Uterus (tissue), 4 donors: Measurements from ENCODE around the gene ZCCHC7. TPM values are rescaled to one million over a fixed set of nuclear protein-coding genes. Genes with fewer than 3 reads are reported as not detected.

Source experiments
- DNase-seq, 2 donors: peaks; one replicate each; pipeline ENCODE4 v3.0.0-alpha.2; 2019 to 2020
- H3K27ac ChIP-seq, 2 donors: fragments of 200-600 bp; sonication (generic); 1 replicate in 1 of 2; 2 replicates in 1 of 2; pipeline ENCODE4 v1.5.1; 2016 to 2018
- H3K27me3 ChIP-seq, 2 donors: fragments of 200-600 bp; sonication (generic); one replicate each; pipeline ENCODE4 v1.5.1; 2018 to 2019; ENCODE audit warnings: control low read depth in 1 of 2
- H3K36me3 ChIP-seq, 2 donors: fragments of 200-600 bp; sonication (generic); one replicate each; pipeline ENCODE4 v1.5.1; 2019; ENCODE audit warnings: control low read depth in 1 of 2
- H3K4me1 ChIP-seq, 2 donors: fragments of 200-600 bp; sonication (generic); one replicate each; pipeline ENCODE4 v1.5.1; 2018 to 2019; ENCODE audit warnings: control low read depth in 1 of 2
- H3K4me3 ChIP-seq, 2 donors: fragments of 200-600 bp; sonication (generic); 1 replicate in 1 of 2; 2 replicates in 1 of 2; pipeline ENCODE4 v1.5.1; 2018 to 2019; ENCODE audit warnings: mild to moderate bottlenecking in 1 of 2
- H3K9me3 ChIP-seq, 2 donors: fragments of 200-600 bp; sonication (generic); one replicate each; pipeline ENCODE4 v1.5.1; 2019; ENCODE audit warnings: control low read depth in 1 of 2
- POLR2A ChIP-seq, 2 donors: fragments of 450-650 bp; IDR thresholded peaks; one replicate each; pipeline ENCODE4 v1.6.1; 2016; ENCODE audit warnings: antibody characterized with exemption in 2 of 2, mild to moderate bottlenecking in 1 of 2, moderate library complexity in 1 of 2
- intact Hi-C: fragments of 100-400 bp; cut with DNase I; formaldehyde crosslinking; loops from one replicate; pipeline ENCODE4 v1.15.1; 2023; ENCODE audit warnings: low total_unique reads
- total RNA-seq, 4 donors: library from RNA; depleted of rRNA in 3 of 4; stranded (reverse); fragments of >200 nt in 3 of 4; gene quantifications; one replicate each; pipeline versions ENCODE4 v1.1.0 to v1.2.4, GENCODE V29; 2014 to 2023
- TF ChIP-seq, protein P1 (sequence below), 4 experiments: fragments of 200-600 bp in 2 of 4; fragments of 450-650 bp in 2 of 4; sonication (generic) in 2 of 4; IDR thresholded peaks; one replicate each; pipeline ENCODE4 v1.5.1; 2016 to 2019; ENCODE audit warnings: antibody characterized with exemption in 4 of 4, mild to moderate bottlenecking in 2 of 4, moderate library complexity in 1 of 4
- donor health status: DM: yes; HTN: yes; CAD: no.

Gene ZCCHC7
- total RNA-seq, 4 donors from 2014 or later, result 15.6 to 37.4 (median 30.2) TPM

DNA sequence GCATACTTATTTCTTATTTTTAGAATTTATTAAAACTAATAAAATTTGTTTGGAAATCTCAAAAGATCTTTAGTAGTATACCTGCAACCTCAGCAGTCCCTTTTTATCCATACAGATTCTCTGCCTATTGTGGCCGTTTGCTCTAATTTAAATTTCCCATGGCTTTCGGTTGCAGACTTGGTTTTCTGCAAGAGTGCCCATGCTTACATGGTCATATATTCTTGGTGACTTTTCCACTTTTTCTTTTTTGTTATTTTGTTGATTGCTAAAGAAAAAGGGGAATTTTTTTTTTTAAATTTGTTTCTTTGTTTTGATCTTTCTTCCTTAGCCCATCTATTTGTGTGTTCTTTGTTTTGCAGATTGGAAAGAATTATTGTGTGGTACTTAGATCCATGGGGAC, 20.6 kb downstream of the ZCCHC7 start:
- no peak for DNase-seq
- Histone ChIP-seq H3K36me3 (no peaks in the 10 kb centered on the region), H3K4me1 (no peaks in the 10 kb centered on the region), H3K27me3 (no peaks in the 10 kb centered on the region), H3K9me3 (no peaks in the 10 kb centered on the region), H3K27ac (no peak overlapping the region), H3K4me3 (no peak overlapping the region)
- TF ChIP-seq, protein P1, sequence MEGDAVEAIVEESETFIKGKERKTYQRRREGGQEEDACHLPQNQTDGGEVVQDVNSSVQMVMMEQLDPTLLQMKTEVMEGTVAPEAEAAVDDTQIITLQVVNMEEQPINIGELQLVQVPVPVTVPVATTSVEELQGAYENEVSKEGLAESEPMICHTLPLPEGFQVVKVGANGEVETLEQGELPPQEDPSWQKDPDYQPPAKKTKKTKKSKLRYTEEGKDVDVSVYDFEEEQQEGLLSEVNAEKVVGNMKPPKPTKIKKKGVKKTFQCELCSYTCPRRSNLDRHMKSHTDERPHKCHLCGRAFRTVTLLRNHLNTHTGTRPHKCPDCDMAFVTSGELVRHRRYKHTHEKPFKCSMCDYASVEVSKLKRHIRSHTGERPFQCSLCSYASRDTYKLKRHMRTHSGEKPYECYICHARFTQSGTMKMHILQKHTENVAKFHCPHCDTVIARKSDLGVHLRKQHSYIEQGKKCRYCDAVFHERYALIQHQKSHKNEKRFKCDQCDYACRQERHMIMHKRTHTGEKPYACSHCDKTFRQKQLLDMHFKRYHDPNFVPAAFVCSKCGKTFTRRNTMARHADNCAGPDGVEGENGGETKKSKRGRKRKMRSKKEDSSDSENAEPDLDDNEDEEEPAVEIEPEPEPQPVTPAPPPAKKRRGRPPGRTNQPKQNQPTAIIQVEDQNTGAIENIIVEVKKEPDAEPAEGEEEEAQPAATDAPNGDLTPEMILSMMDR (IDR thresholded peaks at IDR 0.05), result no peak
- no peak for TF ChIP-seq POLR2A (IDR thresholded peaks at IDR 0.05)
- intact Hi-C loops, result no loop called here

DNA sequence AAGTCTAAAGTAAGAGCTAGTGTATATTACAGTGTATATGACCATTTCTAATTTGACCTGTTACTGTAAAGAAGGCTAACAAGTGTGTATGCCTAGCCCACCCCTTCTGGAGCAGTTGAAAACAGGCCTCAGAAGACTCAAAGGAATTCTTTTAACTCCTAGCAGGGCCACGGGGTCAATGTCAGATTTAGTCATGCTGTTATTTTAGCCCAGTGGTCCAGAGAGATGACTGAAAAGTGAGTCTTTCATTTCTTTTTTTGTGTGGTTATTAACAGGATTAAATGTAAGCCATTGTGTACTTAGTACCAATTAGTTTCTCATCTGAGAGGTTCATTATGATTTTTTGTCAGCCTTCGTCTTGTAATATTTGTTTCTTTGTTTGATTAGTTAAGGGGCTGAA, 24.4 kb downstream of the ZCCHC7 start:
- H3K9me3 ChIP-seq, result no peaks in the 10 kb centered on the region
- H3K4me1 ChIP-seq, result no peaks in the 10 kb centered on the region
- intact Hi-C loops, result no loop called here
- no peak overlapping the region for H3K4me3 ChIP-seq
- DNase-seq, result no peak
- TF ChIP-seq, protein P1 (IDR thresholded peaks at IDR 0.05), result no peak
- TF ChIP-seq POLR2A (IDR thresholded peaks at IDR 0.05), result no peak
- H3K27ac ChIP-seq, result no peak overlapping the region
- H3K27me3 ChIP-seq, result no peaks in the 10 kb centered on the region
- H3K36me3 ChIP-seq, result no peaks in the 10 kb centered on the region

DNA sequence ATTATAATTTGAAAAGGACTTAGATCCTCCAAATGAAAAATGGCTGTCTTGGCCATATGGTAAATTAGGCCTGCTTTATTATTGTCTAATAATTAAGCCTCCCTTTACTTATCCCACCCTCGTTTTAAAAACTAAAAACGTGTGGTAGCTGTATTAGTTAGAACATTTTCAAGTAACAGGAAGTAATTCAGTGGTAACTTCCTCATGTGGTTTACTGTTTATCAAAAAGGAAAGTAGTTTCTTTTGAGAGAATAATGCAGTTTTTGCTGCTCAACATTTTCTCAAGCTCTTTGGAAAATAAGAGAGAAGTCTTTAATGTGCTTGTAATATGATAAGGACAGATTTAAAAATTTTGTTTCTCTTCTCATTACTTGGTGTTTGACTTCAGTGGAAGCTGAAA, 26.0 kb downstream of the ZCCHC7 start:
- TF ChIP-seq POLR2A (IDR thresholded peaks at IDR 0.05), result no peak
- TF ChIP-seq, protein P1 (IDR thresholded peaks at IDR 0.05), result no peak
- no peaks in the 10 kb centered on the region for H3K9me3 ChIP-seq
- no peak overlapping the region for H3K4me3 ChIP-seq
- no peaks in the 10 kb centered on the region for H3K27me3 ChIP-seq
- no peaks in the 10 kb centered on the region for H3K4me1 ChIP-seq
- H3K36me3 ChIP-seq, result no peaks in the 10 kb centered on the region
- DNase-seq, result no peak
- intact Hi-C loops, result no loop called here
- H3K27ac ChIP-seq, result no peak overlapping the region

DNA sequence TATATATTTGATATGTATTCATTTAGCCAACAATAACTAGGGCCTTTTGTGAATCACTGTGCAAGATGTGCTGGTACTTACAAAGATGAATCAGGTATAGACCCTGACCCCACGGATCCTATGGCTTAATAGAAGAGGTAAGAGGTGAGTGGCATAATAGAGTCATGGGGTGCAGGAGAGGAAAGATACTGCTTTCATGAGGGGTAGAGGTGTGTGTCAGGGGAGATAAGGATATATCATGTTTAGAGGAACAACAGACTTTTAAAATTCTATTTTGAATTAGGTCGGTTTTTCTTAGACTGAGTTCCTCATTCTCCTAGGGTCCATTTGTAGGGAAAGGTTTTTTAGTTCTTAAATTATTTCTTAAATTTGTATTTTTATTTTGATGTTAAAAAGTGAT, 27.8 kb downstream of the ZCCHC7 start:
- H3K9me3 ChIP-seq, result no peaks in the 10 kb centered on the region
- no peaks in the 10 kb centered on the region for H3K27me3 ChIP-seq
- H3K4me3 ChIP-seq, result no peak overlapping the region
- no peak for DNase-seq
- no peak overlapping the region for H3K27ac ChIP-seq
- no peaks in the 10 kb centered on the region for H3K36me3 ChIP-seq
- intact Hi-C loops, result no loop called here
- TF ChIP-seq, protein P1 (IDR thresholded peaks at IDR 0.05), result no peak
- no peak for TF ChIP-seq POLR2A (IDR thresholded peaks at IDR 0.05)
- no peaks in the 10 kb centered on the region for H3K4me1 ChIP-seq

DNA sequence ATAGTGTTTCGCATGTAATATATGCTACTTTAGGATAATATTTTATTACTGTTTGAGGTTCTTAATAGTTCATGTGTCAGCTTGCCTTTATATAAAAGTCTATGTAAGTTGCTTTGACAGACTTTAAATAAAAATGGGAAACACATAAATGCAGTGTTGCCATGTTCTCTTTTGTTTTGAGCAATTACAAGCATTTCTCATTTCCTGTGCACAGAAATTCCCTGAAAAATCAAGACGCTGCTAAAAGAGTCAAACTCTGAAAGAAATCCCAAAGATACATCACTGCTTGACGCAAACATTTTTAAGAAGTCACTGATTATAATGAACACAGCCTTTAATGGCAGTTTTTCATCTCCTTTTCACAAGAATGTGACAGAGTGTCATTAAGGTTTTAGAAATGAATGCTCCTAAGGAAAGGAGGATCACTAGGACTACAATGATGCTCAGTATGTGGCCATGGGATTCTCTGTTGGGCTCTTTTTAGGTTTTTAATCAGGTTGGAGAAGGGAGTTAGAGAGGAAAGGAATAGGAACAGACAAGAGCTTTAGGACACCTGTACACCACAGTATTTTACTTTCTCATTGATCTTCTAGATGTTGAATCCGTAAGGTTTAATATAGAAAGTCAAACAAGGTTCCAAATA, 29.4 kb downstream of the ZCCHC7 start:
- no peaks in the 10 kb centered on the region for H3K36me3 ChIP-seq
- no peak for DNase-seq
- intact Hi-C loops, result no loop called here
- H3K4me1 ChIP-seq, result no peaks in the 10 kb centered on the region
- no peaks in the 10 kb centered on the region for H3K27me3 ChIP-seq
- no peaks in the 10 kb centered on the region for H3K9me3 ChIP-seq
- H3K27ac ChIP-seq, result no peak overlapping the region
- TF ChIP-seq POLR2A (IDR thresholded peaks at IDR 0.05), result no peak
- TF ChIP-seq, protein P1 (IDR thresholded peaks at IDR 0.05), result no peak
- H3K4me3 ChIP-seq, result no peak overlapping the region
